Thyroid gland (tissue), 4 donors: ENCODE data around the gene ADAMTSL1.

ENCODE experiments used
- CTCF ChIP-seq, 6 experiments: fragments of 200-600 bp in 3 of 6; fragments of 450-650 bp in 3 of 6; sonication (generic) in 3 of 6; IDR thresholded peaks; one replicate each; pipeline ENCODE4 v1.5.1; 2016 to 2019; ENCODE audit warnings: antibody characterized with exemption in 6 of 6, mild to moderate bottlenecking in 2 of 6, inconsistent platforms in 1 of 6, moderate library complexity in 1 of 6
- POLR2A ChIP-seq, 2 donors: fragments of 450-650 bp; IDR thresholded peaks; one replicate each; pipeline ENCODE4 v1.6.1; 2017; ENCODE audit warnings: antibody characterized with exemption in 2 of 2, mild to moderate bottlenecking in 2 of 2, moderate library complexity in 1 of 2

- TF ChIP-seq CTCF (IDR thresholded peaks at IDR 0.05), result no peak
- TF ChIP-seq POLR2A (IDR thresholded peaks at IDR 0.05), result no peak
Measured at GRCh38 chr9:18941060-18941740, 467.2 kb downstream of the ADAMTSL1 start.
